ENCODE results near the gene ACOXL.

ACOXL gene

DNA sequence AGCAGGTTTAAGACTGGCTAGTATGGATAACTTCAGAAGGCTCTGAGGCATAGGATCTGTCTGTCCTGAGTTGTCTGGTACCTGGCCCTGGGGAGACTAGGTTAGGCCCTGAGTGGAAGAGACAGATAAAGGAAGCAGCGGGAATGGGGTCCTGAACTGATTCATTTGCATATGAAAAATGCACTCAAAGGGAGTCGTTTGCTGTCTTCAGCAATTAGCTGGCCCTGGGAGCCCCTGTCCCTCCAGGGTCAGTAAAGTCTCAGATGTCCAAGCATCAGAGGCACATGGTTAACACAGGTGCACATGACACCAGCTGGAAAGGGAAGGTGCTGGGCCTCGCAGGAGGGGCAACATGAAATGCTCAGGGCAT, 172.4 kb downstream of the ACOXL start:
- Histone ChIP-seq H3K79me2 (ENCODE audit: insufficient read depth, low read length) (no peaks in the 10 kb centered on the region), H3K9me3 (ENCODE audit: insufficient read depth, low read length) (no peaks in the 10 kb centered on the region), H3K27ac (ENCODE audit: low read depth, low read length) (no peak overlapping the region), H3K4me2 (ENCODE audit: low read depth, low read length, poor library complexity, severe bottlenecking) (no peak overlapping the region), H3F3A (ENCODE audit: insufficient read depth) (no peaks in the 10 kb centered on the region), H4K20me1 (ENCODE audit: low read depth, low read length) (no peaks in the 10 kb centered on the region), H3K4me3 (ENCODE audit: insufficient read depth, low read length, poor library complexity, severe bottlenecking) (no peak overlapping the region), H3K27me3 (ENCODE audit: low read length) (no peaks in the 10 kb centered on the region), H3K9me2 (replicated peaks; ENCODE audit: insufficient read depth, low read length) (no peaks in the 10 kb centered on the region), H3K36me3 (ENCODE audit: low read length) (no peaks in the 10 kb centered on the region), H3K9ac (ENCODE audit: low read length) (no peak overlapping the region), H2AFZ (ENCODE audit: low read depth, low read length, severe bottlenecking) (no peak overlapping the region)
- TF ChIP-seq EZH2phosphoT487 (conservative IDR thresholded peaks at IDR 0.05; ENCODE audit: low read length) = no peak
- TF ChIP-seq, protein P1, sequence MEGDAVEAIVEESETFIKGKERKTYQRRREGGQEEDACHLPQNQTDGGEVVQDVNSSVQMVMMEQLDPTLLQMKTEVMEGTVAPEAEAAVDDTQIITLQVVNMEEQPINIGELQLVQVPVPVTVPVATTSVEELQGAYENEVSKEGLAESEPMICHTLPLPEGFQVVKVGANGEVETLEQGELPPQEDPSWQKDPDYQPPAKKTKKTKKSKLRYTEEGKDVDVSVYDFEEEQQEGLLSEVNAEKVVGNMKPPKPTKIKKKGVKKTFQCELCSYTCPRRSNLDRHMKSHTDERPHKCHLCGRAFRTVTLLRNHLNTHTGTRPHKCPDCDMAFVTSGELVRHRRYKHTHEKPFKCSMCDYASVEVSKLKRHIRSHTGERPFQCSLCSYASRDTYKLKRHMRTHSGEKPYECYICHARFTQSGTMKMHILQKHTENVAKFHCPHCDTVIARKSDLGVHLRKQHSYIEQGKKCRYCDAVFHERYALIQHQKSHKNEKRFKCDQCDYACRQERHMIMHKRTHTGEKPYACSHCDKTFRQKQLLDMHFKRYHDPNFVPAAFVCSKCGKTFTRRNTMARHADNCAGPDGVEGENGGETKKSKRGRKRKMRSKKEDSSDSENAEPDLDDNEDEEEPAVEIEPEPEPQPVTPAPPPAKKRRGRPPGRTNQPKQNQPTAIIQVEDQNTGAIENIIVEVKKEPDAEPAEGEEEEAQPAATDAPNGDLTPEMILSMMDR (IDR thresholded peaks at IDR 0.05; ENCODE audit: insufficient read depth, low read length, poor library complexity, severe bottlenecking) = no peak

DNA sequence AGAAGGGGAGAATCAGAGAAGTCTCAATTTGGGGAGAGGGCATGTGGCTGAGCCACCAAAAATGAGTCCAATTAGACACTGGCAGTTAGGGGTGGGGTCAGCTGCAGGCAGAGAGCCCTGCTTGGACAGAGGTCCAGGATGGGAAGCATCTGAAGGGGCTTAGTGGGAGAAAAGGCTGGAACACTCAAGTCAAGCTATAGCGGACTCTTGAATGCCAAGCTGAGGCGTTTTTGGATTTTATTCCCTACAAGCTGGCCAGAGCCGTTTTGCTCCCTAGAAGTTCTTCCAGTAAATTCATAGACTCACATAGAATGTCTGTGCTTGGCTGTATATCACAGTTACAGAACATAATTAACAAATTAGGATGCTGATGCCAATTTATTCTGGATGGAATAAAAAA, 172.8 kb downstream of the ACOXL start:
- no peak overlapping the region for H3K4me2 ChIP-seq (ENCODE audit: low read depth, low read length, poor library complexity, severe bottlenecking)
- H3K4me3 ChIP-seq (ENCODE audit: insufficient read depth, low read length, poor library complexity, severe bottlenecking) = no peak overlapping the region
- TF ChIP-seq EZH2phosphoT487 (conservative IDR thresholded peaks at IDR 0.05; ENCODE audit: low read length) = no peak
- TF ChIP-seq, protein P1 (IDR thresholded peaks at IDR 0.05; ENCODE audit: insufficient read depth, low read length, poor library complexity, severe bottlenecking) = no peak
- H3K27me3 ChIP-seq (ENCODE audit: low read length) = no peaks in the 10 kb centered on the region
- no peaks in the 10 kb centered on the region for H3K36me3 ChIP-seq (ENCODE audit: low read length)
- H3K27ac ChIP-seq (ENCODE audit: low read depth, low read length) = no peak overlapping the region
- no peaks in the 10 kb centered on the region for H3K79me2 ChIP-seq (ENCODE audit: insufficient read depth, low read length)
- H4K20me1 ChIP-seq (ENCODE audit: low read depth, low read length) = no peaks in the 10 kb centered on the region
- H3K9me2 ChIP-seq (replicated peaks; ENCODE audit: insufficient read depth, low read length) = no peaks in the 10 kb centered on the region
- H3F3A ChIP-seq (ENCODE audit: insufficient read depth) = no peaks in the 10 kb centered on the region
- H2AFZ ChIP-seq (ENCODE audit: low read depth, low read length, severe bottlenecking) = no peak overlapping the region
- H3K9ac ChIP-seq (ENCODE audit: low read length) = no peak overlapping the region
- no peaks in the 10 kb centered on the region for H3K9me3 ChIP-seq (ENCODE audit: insufficient read depth, low read length)

DNA sequence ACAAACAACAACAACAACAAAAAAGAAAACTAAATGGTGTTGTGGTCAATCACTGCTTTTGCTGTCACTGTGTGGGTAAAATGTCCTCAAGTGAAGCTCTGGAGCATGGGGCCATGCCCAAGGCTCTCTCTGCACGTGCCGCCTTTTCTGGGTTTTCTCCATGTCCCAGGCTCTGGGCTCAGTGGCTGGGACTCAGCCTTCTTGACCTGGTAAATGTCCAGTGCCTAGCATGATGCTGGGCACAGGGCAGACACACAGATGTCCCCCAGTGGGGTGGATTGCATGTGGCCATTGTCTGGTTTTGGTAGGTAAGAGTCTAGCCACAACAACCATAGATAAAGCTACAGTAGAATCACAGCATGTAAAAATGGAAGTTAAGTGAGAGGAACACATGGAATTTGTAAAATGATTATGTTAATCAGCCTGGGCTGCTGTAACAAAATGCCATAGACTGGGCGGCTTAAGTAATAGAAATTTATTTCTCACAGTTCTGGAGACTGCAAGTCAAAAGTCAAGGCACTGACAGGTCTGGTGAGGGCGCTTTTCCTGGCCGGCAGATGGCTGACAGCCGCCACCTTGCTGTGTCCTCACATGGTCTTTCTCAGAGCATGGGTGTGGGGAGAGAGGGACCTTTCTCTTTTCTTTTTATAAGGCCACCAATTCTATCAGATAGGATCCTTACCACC, 174.4 kb downstream of the ACOXL start:
- Histone ChIP-seq H2AFZ (ENCODE audit: low read depth, low read length, severe bottlenecking) (no peak overlapping the region), H3K9ac (ENCODE audit: low read length) (no peak overlapping the region), H3K27ac (ENCODE audit: low read depth, low read length) (no peak overlapping the region), H3K36me3 (ENCODE audit: low read length) (peaks cover 2% of the 10 kb centered on the region; the same call in 1 of the 2 replicates), H3F3A (ENCODE audit: insufficient read depth) (no peaks in the 10 kb centered on the region), H3K9me2 (replicated peaks; ENCODE audit: insufficient read depth, low read length) (no peaks in the 10 kb centered on the region), H3K4me3 (ENCODE audit: insufficient read depth, low read length, poor library complexity, severe bottlenecking) (no peak overlapping the region), H4K20me1 (ENCODE audit: low read depth, low read length) (no peaks in the 10 kb centered on the region), H3K4me2 (ENCODE audit: low read depth, low read length, poor library complexity, severe bottlenecking) (no peak overlapping the region), H3K9me3 (ENCODE audit: insufficient read depth, low read length) (peaks cover 8% of the 10 kb centered on the region; the same call in 1 of the 2 replicates), H3K79me2 (ENCODE audit: insufficient read depth, low read length) (no peaks in the 10 kb centered on the region), H3K27me3 (ENCODE audit: low read length) (no peaks in the 10 kb centered on the region)
- TF ChIP-seq, protein P1 (IDR thresholded peaks at IDR 0.05; ENCODE audit: insufficient read depth, low read length, poor library complexity, severe bottlenecking) = no peak
- TF ChIP-seq EZH2phosphoT487 (conservative IDR thresholded peaks at IDR 0.05; ENCODE audit: low read length) = no peak
